LHCN-M2 (cell line): ENCODE data around the gene ASIC3. TPM values are rescaled to one million over a fixed set of nuclear protein-coding genes. Genes with fewer than 3 reads are reported as not detected.

ENCODE experiments used
- DNase-seq: peaks from one replicate; pipeline ENCODE4 v3.0.0-alpha.2; 2012; ENCODE audit warnings: low read depth
- total RNA-seq: library from RNA; depleted of rRNA; stranded (reverse); fragments of >200 nt; gene quantifications from 2 replicates; pipeline ENCODE4 v1.2.3, GENCODE V29; 2014

ASIC3 gene
- total RNA-seq, 1 experiment from 2014 or later = 2.2 TPM

DNA sequence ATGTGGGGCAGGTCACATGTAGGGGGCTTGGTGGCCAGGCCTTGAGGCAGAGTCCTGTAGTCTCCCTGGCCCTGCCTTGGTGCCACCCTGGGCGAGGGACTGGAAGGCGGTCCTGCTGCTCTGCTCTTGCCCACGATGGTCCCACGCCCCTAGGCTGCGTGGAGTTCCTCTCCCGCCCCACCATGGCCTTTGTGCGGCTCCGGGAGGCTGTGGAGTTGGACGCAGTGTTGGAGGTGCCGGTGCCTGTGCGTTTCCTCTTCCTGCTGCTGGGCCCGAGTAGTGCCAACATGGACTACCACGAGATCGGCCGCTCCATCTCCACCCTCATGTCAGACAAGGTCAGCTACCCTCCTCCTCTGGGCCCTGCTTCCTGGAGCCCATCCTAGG, 22.2 kb downstream of the ASIC3 start:
- no peak for DNase-seq

- DNase-seq = no peak
Observed at GRCh38 chr7:151071032-151071866, 22.9 kb downstream of the ASIC3 start.

DNA sequence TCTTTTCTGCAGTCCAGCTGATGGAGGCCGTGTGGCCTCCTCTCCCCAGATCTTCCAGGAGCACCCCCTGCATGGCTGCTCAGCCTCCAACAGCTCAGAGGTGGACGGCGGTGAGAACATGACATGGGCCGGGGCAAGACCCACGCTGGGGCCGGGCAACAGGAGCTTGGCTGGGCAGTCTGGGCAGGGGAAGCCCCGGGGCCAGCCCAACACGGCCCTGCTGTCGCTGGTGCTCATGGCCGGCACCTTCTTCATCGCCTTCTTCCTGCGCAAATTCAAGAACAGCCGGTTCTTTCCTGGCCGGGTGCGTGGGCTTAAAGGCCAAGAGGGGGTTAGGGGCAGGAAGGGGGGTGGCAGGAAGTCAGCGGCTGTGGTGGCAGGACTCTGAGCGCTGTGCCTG, 25.7 kb downstream of the ASIC3 start:
- DNase-seq = no peak

- no peak for DNase-seq
Observed at GRCh38 chr7:151074817-151075661, 26.7 kb downstream of the ASIC3 start.

DNA sequence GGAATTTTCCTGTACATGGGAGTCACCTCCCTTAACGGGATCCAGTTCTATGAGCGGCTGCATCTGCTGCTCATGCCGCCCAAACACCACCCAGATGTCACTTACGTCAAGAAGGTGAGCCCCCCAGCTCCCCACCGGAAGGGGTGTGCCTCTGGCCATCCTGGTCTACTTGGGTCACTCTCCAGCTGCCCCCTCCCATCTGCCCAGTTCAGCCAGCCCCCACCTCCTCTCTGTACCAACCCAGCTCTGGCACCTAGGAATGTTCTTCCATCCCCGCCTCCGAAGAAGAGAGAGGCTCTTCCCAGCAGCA, 27.3 kb downstream of the ASIC3 start:
- no peak for DNase-seq

GRCh38 chr7:151075978-151076426, 27.7 kb downstream of the ASIC3 start:
- no peak for DNase-seq

DNA sequence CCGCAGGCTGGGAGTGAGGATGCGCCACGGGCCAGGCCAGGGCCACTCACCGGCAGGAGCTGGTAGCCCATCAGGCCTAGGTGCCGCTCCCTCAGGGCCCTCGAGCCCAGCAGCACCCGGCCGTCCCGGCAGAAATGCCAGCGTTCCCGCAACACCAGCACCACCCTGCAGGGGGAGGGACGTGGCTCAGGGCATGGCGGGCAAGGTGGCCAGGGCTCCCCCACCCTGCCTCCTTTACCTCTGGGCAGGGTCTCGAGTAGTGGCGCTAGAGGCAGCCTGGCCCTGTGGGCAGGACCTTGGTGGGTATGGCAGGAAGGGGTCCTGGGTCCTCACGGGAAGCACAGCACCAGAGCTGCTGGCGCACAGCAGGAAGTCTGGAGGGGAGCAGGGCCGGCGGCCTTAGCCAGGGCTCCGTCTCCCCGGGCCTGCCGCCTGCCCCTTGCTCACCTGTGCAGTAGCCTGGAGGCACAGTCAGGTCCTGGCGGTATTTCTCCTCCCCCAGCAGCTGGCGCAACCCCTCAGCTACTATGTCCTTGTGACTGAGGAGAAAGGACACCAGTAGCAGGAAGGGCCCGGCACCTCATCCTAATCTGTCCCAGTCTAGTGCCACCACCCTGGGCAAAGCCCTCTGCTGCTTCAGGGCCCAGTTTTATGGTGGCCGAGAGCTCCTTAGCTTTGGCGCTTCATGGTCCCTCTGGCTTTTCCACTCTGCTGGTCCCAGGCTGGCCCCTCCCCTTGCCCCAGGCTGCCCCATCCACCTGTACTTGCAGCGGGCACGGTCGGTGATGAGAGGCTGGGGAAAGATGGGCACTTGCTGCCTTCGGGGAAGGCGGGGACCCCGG, 28.8 kb downstream of the ASIC3 start:
- no peak for DNase-seq

- no peak for DNase-seq
Observed at GRCh38 chr7:151077705-151078232, 29.4 kb downstream of the ASIC3 start.

DNA sequence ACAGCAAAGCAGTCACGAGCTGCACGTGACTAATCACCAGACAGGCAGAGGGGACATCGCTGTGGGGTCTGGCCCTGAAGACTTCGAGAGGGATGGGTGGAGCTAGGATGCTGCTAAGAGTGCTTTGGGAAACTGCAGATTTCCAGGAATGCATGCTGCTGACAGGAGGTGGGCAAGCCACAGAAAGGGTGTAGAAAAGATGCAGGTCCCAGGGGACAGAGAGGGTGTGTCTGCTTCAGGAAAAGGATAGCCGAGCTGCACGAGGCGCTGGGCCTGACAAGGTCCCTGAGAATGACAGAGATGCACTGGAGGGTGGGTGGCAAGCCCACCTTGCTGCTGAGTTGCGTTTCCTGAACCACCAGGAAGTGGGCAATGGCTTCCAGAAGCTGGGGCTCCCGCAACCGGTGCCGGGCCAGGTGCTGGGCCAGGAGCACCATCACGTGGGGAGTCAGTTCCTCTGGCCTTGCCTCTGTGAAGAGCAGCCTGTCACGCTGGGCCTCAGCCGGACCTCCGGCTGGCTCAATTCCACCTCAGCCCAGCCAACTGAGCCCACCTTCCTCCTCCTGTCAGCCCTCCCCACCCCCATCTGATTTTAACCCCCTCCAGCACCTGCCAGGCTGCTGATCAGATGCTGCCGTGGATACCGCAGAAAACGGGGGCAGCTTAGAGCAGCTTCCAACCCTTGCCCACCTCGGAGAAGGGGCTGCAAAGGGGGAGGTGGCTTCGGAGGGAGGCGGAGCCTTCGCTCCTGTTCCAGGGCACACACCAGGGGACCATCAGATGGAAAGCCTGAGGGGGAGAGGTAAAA, 30.1 kb downstream of the ASIC3 start:
- DNase-seq = peak; percentile 48

- DNase-seq = no peak
Observed at GRCh38 chr7:151079199-151079910, 31.0 kb downstream of the ASIC3 start.

- DNase-seq = peak; percentile 48
Observed at GRCh38 chr7:151080067-151080521, 31.8 kb downstream of the ASIC3 start.

GRCh38 chr7:151080522-151081169, 32.3 kb downstream of the ASIC3 start, which contains the start of gene FASTK:
FASTK (minus strand) TSS chr7:151080809; CDS start chr7:151080766, 43 bp downstream.
- peak; percentile 93 for DNase-seq

DNA sequence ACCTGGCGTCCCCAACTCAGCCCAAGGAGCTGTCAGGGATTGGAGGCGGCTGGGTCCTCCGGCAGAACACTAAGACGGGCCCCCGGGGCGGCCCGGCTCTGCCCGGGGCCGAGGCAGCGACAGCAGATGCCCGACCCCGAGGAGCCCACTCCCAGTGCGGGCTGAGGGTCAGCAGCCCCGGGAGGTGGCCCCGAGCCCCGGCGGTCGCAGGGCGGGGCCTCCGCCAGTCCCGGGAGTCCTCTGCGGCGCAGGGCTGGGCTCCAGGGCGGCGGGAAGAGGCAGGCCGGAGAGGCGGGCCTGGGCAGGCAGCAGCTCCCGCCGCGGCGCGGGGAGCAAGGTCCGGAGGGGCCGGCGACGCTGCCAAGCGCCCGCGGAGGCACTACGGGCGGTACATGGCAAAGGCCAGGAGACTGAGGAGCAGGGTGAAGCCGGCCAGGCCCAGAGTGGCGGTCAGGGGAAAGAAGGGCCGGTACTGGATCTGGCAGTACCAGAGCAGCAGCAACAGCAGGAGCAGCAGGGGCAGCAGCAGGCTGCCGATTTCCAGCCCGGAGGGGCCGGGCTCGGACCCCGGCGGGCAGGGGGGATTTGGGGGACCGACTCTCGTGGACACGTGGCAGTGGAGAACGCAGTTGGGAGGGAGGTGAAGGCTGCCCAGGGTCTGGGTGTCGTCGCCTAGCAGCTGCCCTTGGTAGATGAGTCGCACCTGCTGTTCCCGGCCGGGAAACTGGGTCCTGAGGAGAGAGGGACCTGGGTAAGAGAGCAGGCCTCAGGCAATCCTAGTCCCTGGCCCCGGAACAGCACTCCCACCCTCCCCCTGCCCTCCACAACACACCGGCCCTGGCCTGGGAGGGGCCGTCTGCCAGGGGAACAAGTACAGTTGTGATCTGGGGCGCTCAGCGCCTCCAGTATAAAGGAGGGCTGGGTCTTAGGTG, 33.1 kb downstream of the ASIC3 start:
- peak; percentile 62 for DNase-seq

DNA sequence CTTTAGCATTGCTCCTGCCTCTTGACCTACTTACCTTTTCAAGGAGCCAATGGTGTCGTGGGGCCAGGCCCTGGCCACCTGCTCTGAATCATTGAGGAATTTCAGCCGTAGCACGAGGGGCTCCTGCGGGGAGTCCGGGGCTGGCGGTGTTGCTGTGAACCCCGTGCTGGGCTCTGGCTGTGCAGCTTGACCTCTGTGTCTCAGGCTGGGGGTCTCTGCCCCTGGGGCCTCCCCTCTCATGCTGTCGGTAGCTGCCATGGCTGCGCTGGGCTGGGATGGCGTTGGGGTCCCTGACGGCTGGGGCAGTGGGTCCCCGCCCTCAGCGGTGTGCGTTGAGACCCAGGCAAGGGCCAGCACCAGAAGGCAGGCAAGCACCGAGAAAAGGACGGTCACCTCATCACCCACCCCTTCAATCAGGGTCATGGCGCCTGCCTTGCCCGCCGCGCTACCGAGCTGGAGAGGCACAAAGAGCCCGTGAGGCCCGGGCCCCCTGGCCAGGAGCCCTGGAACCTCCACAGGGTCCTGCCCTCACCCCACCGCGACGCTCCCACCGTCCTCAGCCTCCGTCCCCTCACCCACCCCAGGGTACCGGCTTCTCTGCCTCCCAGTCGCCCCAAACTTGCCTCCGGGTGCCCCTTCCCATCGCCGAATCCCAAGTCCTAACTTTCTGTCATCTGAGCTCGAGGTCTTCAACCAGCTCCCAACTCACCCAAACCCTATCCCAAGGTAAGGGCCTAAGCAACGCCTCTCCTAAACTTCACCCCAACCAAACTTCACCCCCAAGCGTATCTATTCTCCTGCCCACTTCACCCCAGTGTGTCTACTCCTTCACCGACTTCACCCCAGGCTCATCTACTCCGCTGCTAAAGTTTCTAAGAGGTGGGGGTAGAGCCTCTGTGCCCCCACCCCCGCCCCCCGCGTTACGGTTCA, 34.1 kb downstream of the ASIC3 start:
- no peak for DNase-seq

DNA sequence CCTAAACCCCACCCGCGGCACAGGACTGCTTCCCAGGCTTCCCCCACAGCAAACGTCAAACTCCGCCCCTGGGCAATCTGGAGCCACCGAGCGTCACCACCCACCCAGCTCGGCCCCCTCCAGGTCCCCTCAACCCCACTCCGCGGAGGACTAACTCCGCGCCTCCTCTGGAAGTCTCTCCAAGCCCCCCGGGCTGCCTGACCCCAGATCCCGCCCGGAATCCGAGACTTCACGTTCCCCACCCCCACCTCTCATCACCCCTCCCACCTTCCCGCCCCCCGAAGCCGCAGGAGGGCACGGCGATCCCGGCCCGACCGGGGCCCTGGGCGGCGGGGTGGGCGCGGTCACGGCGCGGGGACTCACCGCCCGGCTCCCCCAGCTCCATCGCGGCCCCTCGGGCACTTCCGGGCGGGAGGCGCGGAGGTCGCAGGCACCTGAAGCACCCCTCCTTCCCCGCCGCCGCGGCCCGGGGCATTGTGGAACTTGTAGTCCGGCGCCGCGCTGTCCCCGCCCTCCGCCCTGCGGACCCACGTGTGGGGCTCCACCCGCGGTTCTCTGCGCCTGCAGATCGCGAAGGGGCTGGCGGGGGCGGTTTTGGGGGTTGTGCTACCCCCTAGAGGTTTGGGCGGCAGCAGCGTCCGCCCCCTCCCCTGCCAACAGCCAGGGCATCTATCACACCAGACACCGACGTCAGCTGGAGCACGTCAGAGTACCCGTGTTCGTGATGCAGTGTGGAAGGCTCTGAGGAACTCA, 34.9 kb downstream of the ASIC3 start, which contains the start of gene TMUB1:
TSS of gene TMUB1 (minus strand) at position 423 of the 753 bp plus-strand sequence. CDS start 930 bp downstream, outside the sequence.
- peak; percentile 51 for DNase-seq

DNA sequence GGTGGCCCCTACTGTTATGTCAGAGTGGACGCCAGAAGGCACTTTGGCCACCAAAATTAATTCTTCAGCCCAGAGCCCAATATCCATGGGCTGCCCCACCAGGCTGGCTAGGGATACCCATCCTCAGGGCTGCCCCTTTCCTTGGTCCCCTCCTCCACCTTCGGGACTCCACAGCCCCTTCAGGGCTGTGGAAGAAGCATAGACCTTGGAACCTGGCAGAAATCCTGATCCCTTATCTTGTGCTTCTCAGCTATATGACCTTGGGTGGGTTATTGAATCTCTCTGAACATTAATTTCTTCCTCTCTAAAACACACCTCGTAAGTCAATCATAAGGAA, 35.5 kb downstream of the ASIC3 start:
- DNase-seq = no peak
